ENCODE data around the gene OR10T2. TPM values are rescaled to one million over a fixed set of nuclear protein-coding genes. Genes with fewer than 3 reads are reported as not detected.
"Not testable (repeated sequence)": the region's sequence is repeated elsewhere in the genome, so short reads cannot be mapped to it uniquely, and the experiment has no call there.

The OR10T2 gene, protein sequence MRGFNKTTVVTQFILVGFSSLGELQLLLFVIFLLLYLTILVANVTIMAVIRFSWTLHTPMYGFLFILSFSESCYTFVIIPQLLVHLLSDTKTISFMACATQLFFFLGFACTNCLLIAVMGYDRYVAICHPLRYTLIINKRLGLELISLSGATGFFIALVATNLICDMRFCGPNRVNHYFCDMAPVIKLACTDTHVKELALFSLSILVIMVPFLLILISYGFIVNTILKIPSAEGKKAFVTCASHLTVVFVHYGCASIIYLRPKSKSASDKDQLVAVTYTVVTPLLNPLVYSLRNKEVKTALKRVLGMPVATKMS
- total RNA-seq, result not detected
- long read RNA-seq, result 0 reads

DNA sequence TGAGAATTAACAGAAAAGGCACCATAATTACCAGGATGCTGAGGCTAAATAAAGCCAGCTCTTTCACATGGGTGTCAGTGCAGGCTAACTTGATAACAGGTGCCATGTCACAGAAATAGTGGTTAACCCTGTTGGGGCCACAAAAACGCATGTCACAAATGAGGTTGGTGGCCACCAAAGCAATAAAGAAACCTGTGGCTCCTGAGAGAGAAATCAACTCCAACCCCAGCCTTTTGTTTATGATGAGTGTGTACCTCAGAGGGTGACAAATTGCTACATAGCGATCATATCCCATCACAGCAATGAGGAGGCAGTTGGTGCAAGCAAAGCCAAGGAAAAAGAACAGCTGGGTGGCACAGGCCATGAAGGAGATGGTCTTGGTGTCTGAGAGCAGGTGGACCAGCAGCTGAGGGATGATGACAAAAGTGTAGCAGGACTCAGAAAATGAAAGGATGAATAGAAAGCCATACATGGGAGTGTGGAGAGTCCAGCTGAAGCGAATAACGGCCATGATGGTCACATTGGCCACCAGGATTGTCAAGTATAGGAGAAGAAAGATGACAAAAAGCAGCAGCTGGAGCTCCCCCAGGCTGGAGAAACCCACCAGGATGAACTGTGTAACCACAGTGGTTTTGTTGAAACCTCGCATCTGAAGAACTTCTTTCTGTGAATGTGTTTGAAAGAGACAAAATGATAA, at the start of gene OR10T2:
Gene OR10T2 (minus strand): TSS at position 649 of the 697 bp plus-strand sequence. CDS start 0 bp downstream, at position 649.
- intact Hi-C loops (cut with DNase I), result no loop called here
- ATAC-seq (ENCODE audit: poor library complexity), result no peak
- DNase-seq, result no peak

GRCh38 chr1:158445376-158445775, 46.1 kb upstream of the OR10T2 start:
- DNase-seq, result no peak
- ATAC-seq (ENCODE audit: poor library complexity), result no peak
- intact Hi-C loops (cut with DNase I), result no loop called here

- intact Hi-C loops (cut with DNase I), result no loop called here
- ATAC-seq (ENCODE audit: poor library complexity), result no peak
Observed at GRCh38 chr1:158434741-158435140, 35.5 kb upstream of the OR10T2 start.

DNA sequence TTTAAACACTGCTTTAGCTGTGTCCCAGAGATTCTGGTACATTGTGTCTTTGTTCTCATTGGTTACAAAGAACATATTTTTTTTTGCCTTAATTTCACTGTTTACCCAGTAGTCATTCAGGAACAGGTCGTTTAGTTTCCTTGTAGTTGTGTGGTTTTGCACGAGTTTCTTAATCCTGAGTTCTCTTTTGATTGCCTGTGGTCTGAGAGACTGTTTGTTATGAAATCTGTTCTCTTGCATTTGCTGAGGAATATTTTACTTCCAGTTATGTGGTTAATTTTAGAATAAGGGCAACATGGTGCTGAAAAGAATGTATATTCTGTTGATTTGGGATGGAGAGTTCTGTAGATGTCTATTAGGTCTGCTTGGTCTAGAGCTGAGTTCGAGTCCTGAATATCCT, 30.9 kb upstream of the OR10T2 start:
- intact Hi-C loops (cut with DNase I); ATAC-seq (ENCODE audit: poor library complexity); DNase-seq: not testable (repeated sequence)

More at GRCh38 chr1:158434741-158435140, 35.5 kb upstream of the OR10T2 start:
- no peak for DNase-seq

DNA sequence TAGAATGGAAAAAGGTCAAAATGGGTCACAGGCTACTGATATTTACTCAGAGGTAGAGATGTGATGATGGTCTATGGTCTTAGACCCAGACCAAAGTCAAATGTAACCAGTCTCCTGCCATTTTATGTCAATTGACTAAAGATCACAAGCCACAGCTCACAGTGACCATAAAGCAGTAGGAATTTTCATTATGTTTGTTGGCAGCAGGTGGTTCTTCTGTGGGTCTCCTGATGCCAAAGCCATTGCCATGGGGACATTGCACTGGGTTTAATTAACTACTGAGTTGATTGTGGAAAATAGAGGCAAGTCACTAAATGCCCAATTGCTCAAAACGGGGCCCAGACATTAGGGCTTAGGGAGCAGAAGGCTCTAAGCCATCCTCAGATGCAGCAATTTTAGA, 26.9 kb upstream of the OR10T2 start, which contains the start of gene OR10K2:
Gene OR10K2 (minus strand): TSS at position 101 of the 400 bp plus-strand sequence. CDS start 5,371 bp downstream, outside the sequence.
- DNase-seq (no peak), ATAC-seq (ENCODE audit: poor library complexity) (no peak)
- intact Hi-C loops (cut with DNase I), result no loop called here

GRCh38 chr1:158425027-158425426, 25.8 kb upstream of the OR10T2 start:
- ATAC-seq (ENCODE audit: poor library complexity) (no peak), DNase-seq (no peak)
- intact Hi-C loops (cut with DNase I), result no loop called here

- no peak for DNase-seq
- intact Hi-C loops (cut with DNase I), result no loop called here
- no peak for ATAC-seq (ENCODE audit: poor library complexity)
Observed at GRCh38 chr1:158422212-158422611, 22.9 kb upstream of the OR10T2 start.

GRCh38 chr1:158417586-158417985, 18.3 kb upstream of the OR10T2 start:
- ATAC-seq (ENCODE audit: poor library complexity), result no peak
- intact Hi-C loops (cut with DNase I), result no loop called here
- DNase-seq, result no peak

DNA sequence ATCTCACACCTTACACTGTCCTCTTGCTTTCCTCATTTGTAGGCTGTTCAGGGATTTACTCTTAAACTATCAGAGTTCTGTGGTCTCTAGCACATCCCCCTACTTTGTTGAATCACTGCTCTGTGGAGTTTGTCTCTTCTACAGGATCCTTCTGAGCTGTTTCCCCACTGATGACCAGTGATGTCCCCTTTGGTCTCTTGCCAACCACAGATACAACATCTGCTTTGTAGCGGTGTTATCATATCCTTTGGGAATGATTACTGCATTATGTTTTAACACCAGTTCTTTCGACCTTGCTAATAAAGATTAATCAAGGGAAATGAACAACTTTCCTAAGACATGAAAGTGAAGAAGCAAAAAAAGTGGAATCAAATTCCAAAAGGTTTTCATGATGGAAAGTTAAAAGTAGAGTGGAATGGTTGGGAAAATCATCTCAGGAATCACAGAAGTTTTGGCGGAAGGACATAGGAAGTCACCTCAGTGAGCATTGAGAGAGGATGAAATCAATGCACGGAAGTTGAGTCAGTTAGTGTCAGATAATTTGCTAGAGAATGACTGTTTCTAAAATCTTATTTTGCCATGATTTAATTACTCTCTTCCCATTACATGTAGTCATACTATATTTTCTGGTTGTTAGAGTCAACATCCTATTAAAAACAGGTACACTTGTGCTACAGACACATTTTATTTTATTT, 15.5 kb upstream of the OR10T2 start:
- intact Hi-C loops (cut with DNase I), result no loop called here
- DNase-seq, result no peak
- ATAC-seq (ENCODE audit: poor library complexity), result no peak

- DNase-seq, result no peak
- intact Hi-C loops (cut with DNase I), result no loop called here
- ATAC-seq (ENCODE audit: poor library complexity), result no peak
Observed at GRCh38 chr1:158407092-158407491, 7.8 kb upstream of the OR10T2 start.

DNA sequence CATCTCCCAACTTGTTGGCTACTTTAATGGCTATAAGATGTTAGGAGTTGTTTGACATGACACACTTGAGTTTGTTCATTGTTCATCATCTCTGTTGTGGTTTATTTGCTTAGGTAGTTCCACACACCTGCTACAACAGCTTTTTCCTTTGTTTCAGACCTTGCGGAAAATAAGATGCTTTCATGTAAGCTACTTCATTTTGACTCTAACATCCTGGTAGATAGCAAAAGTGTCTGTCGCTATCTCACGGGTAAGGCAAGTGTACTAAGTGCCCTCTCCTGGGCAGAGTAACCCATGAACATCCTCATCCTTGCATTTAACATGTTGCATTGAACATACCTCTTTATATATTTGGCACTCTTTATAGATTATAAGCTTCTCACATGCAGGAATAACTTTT, 1.6 kb upstream of the OR10T2 start:
- ATAC-seq (ENCODE audit: poor library complexity) (no peak), DNase-seq (no peak)
- intact Hi-C loops (cut with DNase I), result no loop called here

DNA sequence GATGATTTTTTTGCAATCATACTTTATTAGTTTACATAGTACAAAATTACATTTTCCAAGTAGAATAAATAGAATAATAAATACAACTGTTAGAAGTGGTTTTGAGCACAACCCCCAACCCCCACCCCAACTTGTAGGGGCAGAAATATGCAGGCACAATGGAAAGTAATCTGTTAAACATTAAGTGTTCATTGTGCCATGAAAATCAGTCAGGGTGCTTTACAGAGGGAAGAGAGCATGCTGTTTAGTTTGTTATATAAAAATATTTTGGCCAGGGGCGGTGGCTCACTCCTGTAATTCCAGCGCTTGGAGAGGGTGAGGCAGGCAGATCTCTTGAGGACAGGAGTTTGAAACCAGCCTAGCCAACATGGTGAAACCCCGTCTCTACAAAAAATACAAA, 2.6 kb downstream of the OR10T2 start:
- intact Hi-C loops (cut with DNase I), result no loop called here
- DNase-seq (no peak), ATAC-seq (ENCODE audit: poor library complexity) (no peak)

DNA sequence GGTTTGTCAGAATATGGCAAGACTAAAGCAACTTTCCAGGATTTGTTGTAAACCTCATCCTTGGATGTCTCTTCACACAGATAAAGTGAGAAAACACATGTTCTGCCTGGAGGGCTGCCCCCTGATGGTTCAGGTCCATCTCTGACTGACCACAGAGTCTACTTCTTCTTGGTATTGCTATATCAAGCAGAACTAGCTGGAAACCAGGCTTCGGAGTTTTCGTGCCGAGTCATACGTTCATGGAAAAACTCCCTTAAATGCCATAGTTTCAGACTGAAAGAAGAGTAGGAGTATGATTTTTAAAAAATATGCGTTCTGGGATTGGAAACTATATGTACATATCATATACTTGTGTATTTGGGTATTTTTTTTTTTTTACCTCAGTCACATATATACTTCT, 5.8 kb downstream of the OR10T2 start:
- DNase-seq (no peak), ATAC-seq (ENCODE audit: poor library complexity) (no peak)
- intact Hi-C loops (cut with DNase I), result no loop called here

DNA sequence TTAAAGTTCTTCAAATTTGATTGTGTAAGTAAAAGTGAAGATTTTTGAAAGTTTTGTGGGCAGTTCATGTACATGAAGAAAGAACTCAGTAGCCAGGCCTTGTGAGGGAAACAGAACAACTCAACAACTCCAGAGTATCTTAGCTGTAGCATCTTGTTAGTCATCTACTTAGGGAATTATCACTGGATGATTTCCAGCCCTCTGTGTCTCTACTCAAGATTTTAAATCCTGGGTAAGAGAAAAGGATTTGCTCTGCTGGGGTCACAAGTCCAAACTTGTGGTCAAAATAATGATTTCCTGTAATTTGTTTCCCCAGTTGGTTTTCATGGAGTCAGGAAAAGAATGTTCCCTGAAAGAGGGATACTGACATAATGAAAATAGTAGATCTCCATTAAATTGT, 8.2 kb downstream of the OR10T2 start:
- ATAC-seq (ENCODE audit: poor library complexity), result no peak
- DNase-seq, result no peak
- intact Hi-C loops (cut with DNase I), result no loop called here

- intact Hi-C loops (cut with DNase I), result no loop called here
- DNase-seq (no peak), ATAC-seq (ENCODE audit: poor library complexity) (no peak)
Observed at GRCh38 chr1:158390331-158390730, 8.9 kb downstream of the OR10T2 start.

DNA sequence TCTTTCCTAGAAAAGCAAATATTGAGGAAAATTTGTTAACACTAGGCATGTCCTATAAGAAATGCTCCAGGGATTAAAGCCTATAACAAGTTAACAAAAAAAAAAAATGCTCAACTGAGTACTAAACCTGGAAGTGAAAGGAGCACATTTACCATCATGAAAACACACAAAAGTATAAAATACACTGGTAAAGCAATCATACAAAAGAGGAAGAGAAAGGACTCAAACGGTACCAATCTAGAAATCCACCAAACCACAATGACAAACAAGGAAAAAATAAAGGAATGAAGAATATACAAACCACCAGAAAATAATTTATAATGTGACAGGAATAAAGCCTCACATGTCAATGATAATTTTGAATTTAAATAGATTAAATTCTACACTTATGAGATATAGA, 24.4 kb downstream of the OR10T2 start:
- ATAC-seq (ENCODE audit: poor library complexity) (no peak), DNase-seq (no peak)
- intact Hi-C loops (cut with DNase I), result no loop called here

DNA sequence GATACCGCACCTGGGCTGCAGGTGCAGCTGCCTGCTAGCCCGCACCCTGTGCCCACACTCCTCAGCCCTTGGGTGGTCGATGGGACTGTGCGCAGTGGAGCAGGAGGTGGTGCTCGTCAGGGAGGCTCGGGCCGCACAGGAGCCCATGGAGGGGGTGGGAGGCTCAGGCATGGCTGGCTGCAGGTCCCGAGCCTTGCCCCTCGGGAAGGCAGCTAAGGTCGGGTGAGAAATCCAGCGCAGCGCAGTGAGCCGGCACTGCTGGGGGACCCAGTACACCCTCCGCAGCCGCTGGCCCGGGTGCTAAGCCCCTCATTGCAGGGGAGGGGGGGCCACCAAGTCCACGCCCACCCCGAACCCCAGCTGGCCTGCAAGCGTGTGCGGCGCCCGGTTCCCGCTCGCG, 25.2 kb downstream of the OR10T2 start:
- DNase-seq; ATAC-seq (ENCODE audit: poor library complexity); intact Hi-C loops (cut with DNase I): not testable (repeated sequence)

GRCh38 chr1:158371188-158371953, 27.9 kb downstream of the OR10T2 start:
- intact Hi-C loops (cut with DNase I), result no loop called here
- no peak for ATAC-seq (ENCODE audit: poor library complexity)
- no peak for DNase-seq

DNA sequence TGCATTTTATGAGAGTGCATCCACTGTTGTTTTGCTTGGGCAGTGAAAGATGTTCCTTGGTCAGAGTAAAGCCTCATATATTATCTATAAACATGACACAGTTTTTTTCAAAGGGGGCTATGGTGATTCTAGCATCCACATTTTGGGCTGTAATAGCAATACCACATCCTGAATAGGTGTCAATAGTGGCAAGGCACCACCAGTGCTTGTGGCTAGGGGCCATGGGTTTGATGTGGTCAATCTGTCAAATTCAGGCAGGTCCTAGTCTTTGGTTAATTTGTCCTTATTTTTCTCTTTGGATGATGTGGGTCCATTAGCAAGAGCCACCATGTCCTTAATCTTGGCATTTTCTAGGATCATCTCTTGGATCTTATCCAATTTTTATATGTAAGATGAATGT, 32.5 kb downstream of the OR10T2 start:
- ATAC-seq (ENCODE audit: poor library complexity) (no peak), DNase-seq (no peak)
- intact Hi-C loops (cut with DNase I), result no loop called here
